GM10248 (cell line): ENCODE data around the gene PLB1.

Experiments used
- CTCF ChIA-PET: fragments of 300-600 bp; sonication (Branson Sonifier 250); formaldehyde crosslinking; extraction: SDS; loops from one replicate; lab custom pipeline; 2021; ENCODE audit warnings: antibody characterized with exemption; lab: Yijun Ruan, JAX
- POLR2A ChIA-PET: fragments of 350-650 bp; sonication (Branson Sonifier 250); formaldehyde crosslinking; extraction: SDS; loops from one replicate; lab custom pipeline; 2020; ENCODE audit warnings: antibody characterized with exemption; lab: Yijun Ruan, JAX
- DNase-seq: peaks from one replicate; pipeline ENCODE4 v3.0.0; 2012; ENCODE audit errors: extremely low spot score
- TF ChIP-seq, protein P1 (sequence below): IDR thresholded peaks from 2 replicates; pipeline ENCODE4 v1.5.1; 2012; ENCODE audit warnings: mild to moderate bottlenecking, low read depth; ENCODE audit errors: extremely low read depth, missing control alignments, control extremely low read depth

PLB1 gene

DNA sequence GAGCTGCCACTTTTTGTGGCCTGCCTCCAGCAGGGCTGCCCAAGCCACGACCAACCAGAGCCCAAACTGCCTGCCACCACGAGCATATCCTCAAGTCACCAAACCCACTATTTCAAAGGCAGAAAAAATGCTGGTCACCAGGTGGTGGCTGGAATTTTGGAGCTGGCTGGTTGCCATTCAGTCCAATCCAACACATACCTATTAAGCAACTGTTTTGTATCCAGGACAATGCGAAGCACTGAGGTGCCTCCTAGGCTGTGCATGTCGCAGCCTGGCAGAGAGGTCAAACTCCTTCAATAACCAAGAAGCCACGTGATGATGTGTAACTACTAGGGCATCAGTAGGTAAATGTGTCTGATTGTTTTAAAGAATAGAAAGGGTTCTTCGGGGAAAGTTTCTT, 147.5 kb downstream of the PLB1 start:
- TF ChIP-seq, protein P1, sequence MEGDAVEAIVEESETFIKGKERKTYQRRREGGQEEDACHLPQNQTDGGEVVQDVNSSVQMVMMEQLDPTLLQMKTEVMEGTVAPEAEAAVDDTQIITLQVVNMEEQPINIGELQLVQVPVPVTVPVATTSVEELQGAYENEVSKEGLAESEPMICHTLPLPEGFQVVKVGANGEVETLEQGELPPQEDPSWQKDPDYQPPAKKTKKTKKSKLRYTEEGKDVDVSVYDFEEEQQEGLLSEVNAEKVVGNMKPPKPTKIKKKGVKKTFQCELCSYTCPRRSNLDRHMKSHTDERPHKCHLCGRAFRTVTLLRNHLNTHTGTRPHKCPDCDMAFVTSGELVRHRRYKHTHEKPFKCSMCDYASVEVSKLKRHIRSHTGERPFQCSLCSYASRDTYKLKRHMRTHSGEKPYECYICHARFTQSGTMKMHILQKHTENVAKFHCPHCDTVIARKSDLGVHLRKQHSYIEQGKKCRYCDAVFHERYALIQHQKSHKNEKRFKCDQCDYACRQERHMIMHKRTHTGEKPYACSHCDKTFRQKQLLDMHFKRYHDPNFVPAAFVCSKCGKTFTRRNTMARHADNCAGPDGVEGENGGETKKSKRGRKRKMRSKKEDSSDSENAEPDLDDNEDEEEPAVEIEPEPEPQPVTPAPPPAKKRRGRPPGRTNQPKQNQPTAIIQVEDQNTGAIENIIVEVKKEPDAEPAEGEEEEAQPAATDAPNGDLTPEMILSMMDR = no peak
- POLR2A ChIA-PET = no interaction called here
- DNase-seq = no peak
- CTCF ChIA-PET = no interaction called here

DNA sequence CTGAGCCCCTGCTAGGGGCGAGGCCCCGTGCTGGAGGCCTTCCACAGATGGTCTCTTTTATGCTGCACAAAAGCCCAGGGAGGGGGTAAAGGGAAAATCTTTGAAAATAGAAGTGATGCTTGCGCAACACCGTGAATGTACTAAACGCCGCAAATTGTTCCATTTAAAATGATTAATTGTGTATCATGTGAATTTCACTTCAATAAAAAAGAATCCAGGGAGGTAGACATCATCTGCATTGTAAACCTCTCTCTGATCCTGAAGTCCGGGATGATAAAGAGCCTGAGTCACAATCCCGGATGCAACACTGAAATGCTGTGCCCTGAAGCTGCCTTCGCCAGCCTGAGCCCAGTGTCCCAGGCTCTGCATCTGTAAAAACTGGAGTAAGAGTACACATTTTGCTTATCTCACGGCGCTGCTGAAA, 148.1 kb downstream of the PLB1 start:
- CTCF ChIA-PET = no interaction called here

DNA sequence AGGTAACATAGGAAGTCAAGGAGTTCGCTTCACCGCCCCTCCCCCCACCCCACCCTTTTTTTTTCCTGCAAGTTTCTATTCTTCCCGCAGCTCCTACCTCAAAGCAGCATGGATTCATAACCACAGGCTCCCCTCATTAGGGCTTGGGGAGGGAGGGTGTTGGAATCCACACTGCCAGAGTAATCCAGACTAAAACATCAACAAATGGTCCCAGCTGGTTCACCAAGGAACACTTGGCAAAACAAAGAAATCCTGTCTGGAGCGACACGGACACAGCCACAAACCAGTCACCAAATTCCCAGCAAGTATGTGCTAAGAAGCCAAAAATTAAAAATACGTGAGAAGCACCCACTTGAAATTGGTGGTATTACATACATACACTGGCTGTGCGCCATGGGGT, 148.9 kb downstream of the PLB1 start:
- CTCF ChIA-PET = no interaction called here
- TF ChIP-seq, protein P1 = no peak
- POLR2A ChIA-PET = no interaction called here
- DNase-seq = no peak

More for the DNA sequence above, 148.1 kb downstream of the PLB1 start:
- POLR2A ChIA-PET = no interaction called here
- TF ChIP-seq, protein P1 = no peak
- DNase-seq = no peak

- POLR2A ChIA-PET = no interaction called here
- TF ChIP-seq, protein P1 = no peak
- DNase-seq = no peak
- CTCF ChIA-PET = no interaction called here
Measured at GRCh38 chr2:28645553-28645952, 149.7 kb downstream of the PLB1 start.

DNA sequence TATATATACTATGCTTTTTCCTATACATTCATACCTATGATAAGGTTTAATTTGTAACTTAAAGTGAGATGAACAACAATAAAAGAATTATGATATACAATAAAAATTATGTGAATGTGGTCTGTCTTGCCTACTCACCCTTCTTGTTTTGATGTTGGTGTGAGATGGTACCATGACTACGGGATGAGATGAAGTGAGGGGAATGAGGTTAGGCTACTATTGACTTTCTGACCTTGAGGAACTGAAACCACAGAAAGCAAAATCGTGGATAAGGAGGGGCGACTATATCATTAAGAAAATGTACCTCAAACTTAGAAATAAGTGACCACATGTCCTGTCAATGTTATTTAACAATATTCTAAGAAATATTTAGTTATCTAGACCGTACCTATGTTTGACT, 151.8 kb downstream of the PLB1 start:
- TF ChIP-seq, protein P1 = no peak
- CTCF ChIA-PET = interaction anchor here (1.2 kb wide), 1 partner anchor 22 kb away, joined by 3 read pairs; no protein-coding TSS in a partner anchor
- POLR2A ChIA-PET = no interaction called here
- no peak for DNase-seq

- ChIA-PET CTCF (interaction anchor here (1.2 kb wide), 1 partner anchor 23 kb away, joined by 3 read pairs; no protein-coding TSS in a partner anchor), POLR2A (no interaction called here)
- TF ChIP-seq, protein P1 = no peak
- no peak for DNase-seq
Measured at GRCh38 chr2:28648147-28648546, 152.3 kb downstream of the PLB1 start.
